ENCODE measurements around the gene ATOH1. TPM values are rescaled to one million over a fixed set of nuclear protein-coding genes. Genes with fewer than 3 reads are reported as not detected.

Gene ATOH1
- total RNA-seq, 2 donors from 2014 or later, result not detected

GRCh38 chr4:93878566-93878965 is 50.0 kb downstream of the ATOH1 start:
- no peak overlapping the region for H3K27ac Mint-ChIP-seq
- H3K9me3 Mint-ChIP-seq, result peaks cover 9 to 10% of the 10 kb centered on the region in 2 donors
- H3K36me3 Mint-ChIP-seq, result no peaks in the 10 kb centered on the region
- ATAC-seq, result no peak
- DNase-seq (ENCODE audit: low spot score in 2 of 2), result no peak

DNA sequence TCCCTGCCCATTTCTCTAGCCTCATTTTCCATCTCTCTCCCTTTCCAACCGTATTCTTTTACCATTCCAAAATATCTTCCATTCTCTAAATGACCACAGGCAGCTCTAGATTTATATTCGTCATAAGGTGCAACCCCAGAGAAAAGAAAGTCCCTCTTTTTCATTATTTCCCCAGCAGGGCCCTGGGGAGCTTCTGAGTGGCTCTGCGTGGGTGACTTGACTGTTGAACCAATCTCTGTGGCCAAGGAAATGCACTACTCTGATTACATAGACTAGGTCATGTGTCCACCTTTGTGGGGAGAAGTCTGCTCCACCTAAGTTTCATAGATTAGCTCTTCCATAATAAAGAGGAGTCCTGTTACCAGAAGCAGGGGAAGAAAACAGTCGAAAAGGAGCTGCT is 51.4 kb downstream of the ATOH1 start:
- ATAC-seq (no peak), DNase-seq (ENCODE audit: low spot score in 2 of 2) (no peak)
- Mint-ChIP-seq H3K9me3 (peaks cover 9 to 10% of the 10 kb centered on the region in 2 donors), H3K27ac (no peak overlapping the region), H3K36me3 (no peaks in the 10 kb centered on the region)
